8988T (cell line): Measurements from ENCODE around the gene KIAA2012.

Experiments
- DNase-seq: peaks from one replicate; pipeline ENCODE4 v3.0.0; 2011

Gene KIAA2012

GRCh38 chr2:202044777-202045176 is 28.3 kb upstream of the KIAA2012 start:
- no peak for DNase-seq

GRCh38 chr2:202046572-202046971 is 26.5 kb upstream of the KIAA2012 start:
- no peak for DNase-seq

GRCh38 chr2:202049092-202049728 is 23.8 kb upstream of the KIAA2012 start:
- DNase-seq, result no peak

GRCh38 chr2:202049840-202050239 is 23.2 kb upstream of the KIAA2012 start:
- no peak for DNase-seq

GRCh38 chr2:202050652-202051051 is 22.4 kb upstream of the KIAA2012 start:
- DNase-seq, result no peak

GRCh38 chr2:202051499-202052161 is 21.4 kb upstream of the KIAA2012 start:
- no peak for DNase-seq

- no peak for DNase-seq
Measured at GRCh38 chr2:202052235-202052634, 20.8 kb upstream of the KIAA2012 start.

- no peak for DNase-seq
Measured at GRCh38 chr2:202054679-202055078, 18.4 kb upstream of the KIAA2012 start.

GRCh38 chr2:202056611-202057010 is 16.4 kb upstream of the KIAA2012 start:
- DNase-seq, result no peak

- no peak for DNase-seq
Measured at GRCh38 chr2:202060218-202060617, 12.8 kb upstream of the KIAA2012 start.

GRCh38 chr2:202061695-202062094 is 11.4 kb upstream of the KIAA2012 start:
- no peak for DNase-seq

GRCh38 chr2:202064171-202064880 is 8.7 kb upstream of the KIAA2012 start:
- DNase-seq, result no peak

- DNase-seq, result no peak
Measured at GRCh38 chr2:202064881-202065230, 8.2 kb upstream of the KIAA2012 start.

GRCh38 chr2:202065876-202066275 is 7.2 kb upstream of the KIAA2012 start:
- DNase-seq, result no peak

GRCh38 chr2:202066875-202067274 is 6.2 kb upstream of the KIAA2012 start:
- no peak for DNase-seq

- no peak for DNase-seq
Measured at GRCh38 chr2:202067589-202067988, 5.5 kb upstream of the KIAA2012 start.

- no peak for DNase-seq
Measured at GRCh38 chr2:202069170-202070067, 3.6 kb upstream of the KIAA2012 start.

GRCh38 chr2:202071107-202071506 is 1.9 kb upstream of the KIAA2012 start:
- DNase-seq, result no peak

GRCh38 chr2:202072226-202072625 is 829 bp upstream of the KIAA2012 start:
- DNase-seq, result no peak

- DNase-seq, result no peak
Measured at GRCh38 chr2:202074324-202074723, 1.3 kb downstream of the KIAA2012 start.

GRCh38 chr2:202079310-202079709 is 6.3 kb downstream of the KIAA2012 start:
- DNase-seq, result no peak

GRCh38 chr2:202084265-202084664 is 11.2 kb downstream of the KIAA2012 start:
- no peak for DNase-seq

- DNase-seq, result no peak
Measured at GRCh38 chr2:202088777-202089176, 15.7 kb downstream of the KIAA2012 start.
